Skin epidermis (tissue), 12 donors: ENCODE results near the gene ADAT3.
"Not testable (repeated sequence)": the region's sequence is repeated elsewhere in the genome, so short reads cannot be mapped to it uniquely, and the experiment has no call there.

Source experiments
- H3K27ac ChIP-seq, 21 experiments: fragments of 200-600 bp; sonication (generic) in 11 of 21; one replicate each; pipeline ENCODE4 v1.5.0; 2020; ENCODE audit warnings: mild to moderate bottlenecking in 3 of 21, inconsistent platforms in 2 of 21, moderate library complexity in 2 of 21
- H3K4me3 ChIP-seq, 7 experiments: fragments of 200-600 bp; sonication (generic) in 2 of 7; one replicate each; pipeline ENCODE4 v1.5.0; 2020; ENCODE audit warnings: inconsistent platforms in 2 of 7, mild to moderate bottlenecking in 2 of 7, moderate library complexity in 1 of 7

Gene ADAT3

DNA sequence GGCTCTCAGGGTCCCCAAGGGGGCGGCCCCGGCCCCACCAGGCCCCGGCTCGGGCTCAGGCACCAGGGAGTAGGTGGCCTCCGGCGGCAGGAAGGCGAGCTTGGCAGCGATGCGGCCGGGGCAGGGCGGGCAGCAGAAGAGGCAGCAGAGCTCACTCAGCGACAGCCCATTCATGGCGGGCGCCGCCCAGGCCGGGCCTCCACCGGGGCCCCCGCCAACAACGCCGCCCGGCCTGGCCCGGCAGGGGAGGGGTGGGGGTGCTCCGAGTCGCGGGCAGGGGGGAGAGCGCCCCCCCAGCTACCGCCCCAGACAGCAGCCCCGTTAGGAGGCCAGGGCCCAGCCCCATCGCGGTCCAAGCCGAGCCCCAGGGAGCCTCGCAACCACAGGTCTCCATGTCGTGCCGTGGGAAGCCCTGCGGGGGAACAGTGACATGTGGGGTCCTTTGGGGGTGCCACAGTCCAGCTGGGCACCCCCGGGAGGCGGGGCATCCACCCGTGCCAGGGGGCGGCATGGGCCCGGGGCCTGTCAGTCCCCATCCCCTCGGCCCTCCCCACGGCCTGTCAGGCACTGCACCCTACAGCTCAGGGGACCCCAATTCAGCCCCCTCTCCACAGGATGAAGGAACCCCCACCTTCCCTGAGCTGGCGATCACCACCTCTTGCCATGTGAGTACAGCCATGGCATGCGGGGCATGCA, 23.7 kb upstream of the ADAT3 start:
- Histone ChIP-seq H3K27ac (peak overlapping the region; percentile 6 to 98 (median 85)), H3K4me3 (peak overlapping the region in 6 of 7 experiments; percentile 8 to 93 (median 40))

GRCh38 chr19:1882089-1882785, 23.0 kb upstream of the ADAT3 start:
- Histone ChIP-seq H3K27ac (peak overlapping the region; percentile 6 to 98 (median 87)), H3K4me3 (peak overlapping the region in 6 of 7 experiments; percentile 8 to 93 (median 40))

DNA sequence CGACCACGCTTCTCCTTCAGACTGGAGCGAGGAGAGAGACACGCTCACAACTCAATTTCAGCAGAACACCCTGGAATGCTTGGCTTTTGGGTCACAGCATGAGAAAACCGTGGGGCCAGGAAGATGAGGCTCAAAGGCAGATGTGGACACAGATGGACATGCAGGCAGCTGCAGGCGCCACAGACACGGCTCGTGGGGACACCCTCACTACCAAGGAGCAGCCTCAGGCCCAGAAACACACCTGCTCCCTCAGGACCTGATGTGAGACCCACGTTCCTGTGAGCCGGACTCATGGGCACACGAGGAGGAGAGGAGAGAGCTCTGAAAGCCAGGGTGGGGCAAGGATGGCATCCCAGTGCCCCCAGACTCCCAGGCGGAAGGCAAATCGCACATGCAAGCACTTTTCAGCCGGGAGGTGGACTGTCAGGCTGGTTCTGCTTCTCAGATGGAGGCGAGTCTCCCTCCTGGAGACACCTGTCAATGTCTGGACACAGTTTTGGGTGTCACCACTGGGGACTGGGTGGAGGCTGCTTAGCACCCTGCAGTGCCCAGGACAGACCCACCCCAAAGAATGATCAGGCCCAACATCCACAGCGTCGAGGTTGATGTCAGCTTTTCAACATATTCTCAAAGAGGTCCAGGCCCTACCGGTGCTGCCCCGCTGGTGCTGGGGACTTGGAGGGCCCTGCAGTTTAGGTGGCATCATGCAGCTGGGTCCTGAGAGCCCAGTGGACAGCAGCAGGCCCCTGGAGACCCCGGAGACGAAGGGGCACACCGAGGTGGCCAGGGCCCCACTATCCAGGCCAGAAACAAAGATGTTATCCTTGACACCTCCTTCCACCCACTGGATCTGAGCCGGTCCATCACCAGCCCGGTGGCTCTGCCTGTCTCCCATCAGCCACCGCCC, 22.2 kb upstream of the ADAT3 start:
- peak overlapping the region; percentile 60 to 98 (median 83) for H3K4me3 ChIP-seq
- H3K27ac ChIP-seq = peak overlapping the region; percentile 6 to 98 (median 90)

- H3K27ac ChIP-seq = peak overlapping the region in 20 of 21 experiments; percentile 57 to 98 (median 90)
These were observed 21.4 kb upstream of the ADAT3 start for GRCh38 chr19:1883784-1884183.

DNA sequence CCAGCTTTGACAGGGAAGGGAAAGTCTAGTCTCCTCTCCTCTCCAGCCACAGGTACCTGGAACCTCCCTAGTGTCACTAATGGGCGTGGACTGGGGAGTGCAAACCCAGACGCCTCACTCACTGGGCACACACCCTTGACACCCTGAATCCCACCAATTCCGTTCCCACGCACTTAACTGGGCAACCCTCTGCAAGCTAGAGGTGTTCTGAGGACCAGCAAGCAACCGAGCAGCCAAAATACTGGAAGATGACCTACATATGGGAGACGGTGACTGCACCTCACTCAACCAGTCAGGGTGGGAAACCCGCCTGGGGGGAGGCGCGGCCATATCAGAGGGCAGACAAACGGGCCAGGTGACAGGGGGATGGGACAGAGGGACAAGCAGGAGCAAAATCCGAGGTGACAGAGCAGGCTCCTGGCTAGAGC, 20.9 kb upstream of the ADAT3 start:
- Histone ChIP-seq H3K27ac (peak overlapping the region in 20 of 21 experiments; percentile 77 to 98 (median 90)), H3K4me3 (peak overlapping the region; percentile 60 to 98 (median 83))

More at GRCh38 chr19:1883784-1884183, 21.4 kb upstream of the ADAT3 start:
- H3K4me3 ChIP-seq = peak overlapping the region; percentile 60 to 98 (median 83)

GRCh38 chr19:1884719-1885334, 20.4 kb upstream of the ADAT3 start:
- Histone ChIP-seq H3K4me3 (peak overlapping the region; percentile 60 to 98 (median 83)), H3K27ac (peak overlapping the region; percentile 76 to 98 (median 90))

GRCh38 chr19:1885398-1886119, 19.6 kb upstream of the ADAT3 start, which contains the start of gene ABHD17A:
Gene ABHD17A (minus strand): TSS chr19:1885496. CDS start chr19:1881566, 3,930 bp downstream.
- peak within 1 kb of the TSS; percentile 76 to 98 (median 90) for H3K27ac ChIP-seq
- H3K4me3 ChIP-seq = peak within 1 kb of the TSS; percentile 60 to 98 (median 83)

- not testable (repeated sequence) for H3K27ac ChIP-seq, H3K4me3 ChIP-seq
These were observed 18.8 kb upstream of the ADAT3 start for GRCh38 chr19:1886360-1886759.

GRCh38 chr19:1888385-1888784, 16.8 kb upstream of the ADAT3 start:
- H3K27ac ChIP-seq = no peak overlapping the region
- H3K4me3 ChIP-seq = no peak overlapping the region

DNA sequence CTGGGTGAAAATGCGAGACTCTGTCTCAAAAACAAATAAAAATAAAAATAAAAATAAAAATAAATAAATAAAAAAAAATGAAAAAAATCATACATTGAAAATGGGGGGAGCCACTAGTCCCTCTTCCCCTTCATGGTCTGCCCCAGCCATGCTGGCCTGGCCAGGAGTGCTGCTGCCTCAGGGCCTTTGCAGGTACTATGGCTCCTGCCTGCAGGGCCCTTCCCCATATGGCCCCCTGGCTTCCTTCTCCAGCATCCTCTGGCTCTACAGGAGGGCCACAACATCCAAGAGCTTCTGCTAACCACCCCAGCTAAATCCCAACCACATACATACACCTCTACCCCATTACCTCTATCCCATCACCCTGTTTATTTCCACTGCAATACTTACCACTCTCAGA, 15.3 kb upstream of the ADAT3 start:
- Histone ChIP-seq H3K4me3 (no peak overlapping the region), H3K27ac (no peak overlapping the region)

DNA sequence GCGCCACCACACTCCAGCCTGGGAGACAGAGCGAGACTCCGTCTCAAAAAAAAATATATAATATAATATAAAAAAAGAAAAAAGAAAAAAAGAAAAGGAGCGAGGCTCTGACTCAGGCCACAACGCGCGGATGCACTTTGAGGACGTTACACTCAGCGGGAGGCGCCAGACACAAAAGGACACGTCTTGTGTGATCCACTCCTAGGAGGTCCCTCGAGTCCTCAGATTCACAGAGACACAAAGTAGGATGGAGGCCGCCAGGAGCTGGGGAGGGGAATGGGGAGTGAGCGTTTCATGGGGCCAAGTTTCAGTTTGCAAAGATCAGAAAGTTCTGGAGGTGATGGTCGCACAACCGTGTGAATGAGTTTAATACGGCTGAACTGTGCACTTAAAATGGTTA, 11.4 kb upstream of the ADAT3 start:
- H3K4me3 ChIP-seq = no peak overlapping the region
- H3K27ac ChIP-seq = no peak overlapping the region

DNA sequence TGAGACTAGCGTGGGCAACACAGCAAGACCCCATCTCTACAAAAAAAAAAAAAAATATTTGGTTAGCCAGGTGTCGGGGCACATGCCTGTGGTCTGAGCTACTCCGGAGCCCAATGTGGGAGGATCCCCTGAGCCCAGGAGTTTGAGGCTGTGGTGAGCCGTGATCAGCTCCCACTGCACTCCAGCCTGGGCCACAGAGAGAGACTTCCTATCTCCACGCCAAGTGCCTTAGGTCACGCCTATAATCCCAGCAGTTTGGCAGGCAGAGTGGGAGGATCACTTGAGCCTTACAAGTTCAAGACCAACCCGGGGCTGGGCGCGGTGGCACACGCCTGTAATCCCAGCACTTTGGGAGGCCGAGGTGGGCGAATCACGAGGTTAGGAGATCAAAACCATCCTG, 8.7 kb upstream of the ADAT3 start:
- peak overlapping the region in 13 of 21 experiments; percentile 1 to 83 (median 67) for H3K27ac ChIP-seq

DNA sequence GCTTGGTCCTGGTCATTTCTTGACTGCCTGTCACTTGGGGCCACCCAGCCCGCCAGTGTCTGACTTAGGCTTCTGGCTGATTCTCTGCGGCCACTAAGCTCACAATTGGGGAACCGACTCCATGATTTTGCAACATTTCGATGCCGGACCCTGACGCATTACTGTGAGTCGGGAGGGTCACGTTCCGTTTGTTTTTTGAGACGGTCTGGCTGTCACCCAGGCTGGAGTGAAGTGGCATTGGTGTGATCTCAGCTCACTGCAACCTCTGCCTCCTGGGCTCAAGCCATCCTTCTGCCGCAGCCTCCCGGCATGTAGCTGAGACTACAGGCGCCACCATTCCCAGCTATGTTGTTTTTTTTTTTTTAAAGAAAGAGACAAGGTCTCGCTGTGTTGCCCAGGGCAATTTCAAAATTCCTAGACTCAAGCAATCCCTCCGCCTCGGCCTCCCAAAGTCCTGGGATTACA, 3.2 kb upstream of the ADAT3 start:
- peak overlapping the region in 17 of 21 experiments; percentile 22 to 77 (median 57) for H3K27ac ChIP-seq
- H3K4me3 ChIP-seq = no peak overlapping the region

More for the DNA sequence above, 8.7 kb upstream of the ADAT3 start:
- H3K4me3 ChIP-seq = no peak overlapping the region

DNA sequence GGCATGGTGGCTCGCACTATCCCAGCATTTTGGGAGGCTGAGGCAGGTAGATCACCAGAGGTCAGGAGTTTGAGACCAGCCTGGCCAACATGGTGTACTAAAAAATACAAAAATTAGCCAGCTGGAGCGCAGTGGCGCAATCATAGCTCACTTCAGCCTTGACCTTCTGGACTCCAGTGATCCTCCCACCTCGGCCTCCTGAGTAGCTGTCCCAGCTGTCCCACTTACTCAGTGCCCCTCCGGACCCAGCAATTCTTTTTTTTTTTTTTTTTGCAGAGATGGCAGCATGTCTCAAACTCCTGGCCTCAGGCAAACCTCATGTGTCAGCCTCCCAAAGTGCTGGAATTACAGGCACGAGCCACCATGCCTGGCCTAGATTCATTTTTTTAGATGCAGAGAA, 2.3 kb upstream of the ADAT3 start:
- peak overlapping the region in 11 of 21 experiments; percentile 24 to 85 (median 59) for H3K27ac ChIP-seq
- H3K4me3 ChIP-seq = no peak overlapping the region

GRCh38 chr19:1904860-1905109, 414 bp upstream of the ADAT3 start:
- Histone ChIP-seq H3K4me3 (peak overlapping the region in 5 of 7 experiments; percentile 59 to 79 (median 69)), H3K27ac (peak overlapping the region in 20 of 21 experiments; percentile 31 to 94 (median 87))

GRCh38 chr19:1905863-1906375, 720 bp downstream of the ADAT3 start:
- H3K4me3 ChIP-seq = peak overlapping the region; percentile 40 to 79 (median 60)

DNA sequence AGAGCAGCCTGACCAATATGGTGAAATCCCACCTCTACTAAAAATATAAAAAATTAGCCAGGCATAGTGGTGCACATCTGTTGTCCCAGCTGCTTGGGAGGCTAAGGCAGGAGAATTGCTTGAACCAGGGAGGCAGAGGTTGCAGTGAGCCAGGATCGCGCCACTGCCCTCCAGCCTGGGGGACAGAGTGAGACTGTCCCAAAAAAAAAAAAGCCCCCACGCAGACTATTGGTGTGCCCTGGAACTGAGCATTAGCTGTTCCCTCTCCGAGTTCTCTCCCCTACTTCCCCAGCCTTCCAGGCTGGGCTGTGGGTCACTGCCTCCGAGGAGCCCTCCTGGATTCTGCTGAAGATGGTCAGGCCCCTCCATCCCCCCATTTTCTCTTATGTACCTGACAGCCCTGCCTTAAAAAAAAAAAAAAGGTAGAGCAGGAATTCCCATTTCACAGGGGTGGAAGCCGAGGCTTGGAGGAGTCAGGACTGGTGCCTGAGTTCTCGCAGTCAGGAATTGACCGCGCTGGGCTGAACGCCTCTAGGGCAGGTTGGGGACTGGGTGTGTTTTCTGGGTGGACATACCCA, 1.9 kb downstream of the ADAT3 start:
- H3K4me3 ChIP-seq = peak overlapping the region in 1 of 7 experiments; percentile 31
- H3K27ac ChIP-seq = peak overlapping the region in 13 of 21 experiments; percentile 56 to 88 (median 76)

More at GRCh38 chr19:1905863-1906375, 720 bp downstream of the ADAT3 start:
- peak overlapping the region; percentile 63 to 94 (median 87) for H3K27ac ChIP-seq
